ENCODE measurements around the gene MIS12. TPM values are rescaled to one million over a fixed set of nuclear protein-coding genes. Genes with fewer than 3 reads are reported as not detected.
A peak's percentile ranks its signal among the peaks of the same experiment; 100 is the strongest.

Gene MIS12
- total and polyA plus RNA-seq, 7 donors: 3.6 to 16.6 (median 12.0) TPM

GRCh38 chr17:5513628-5514027 lies 27.3 kb downstream of the MIS12 start:
- Histone ChIP-seq H3K4me1 (peaks cover 0 to 10% (median 0%) of the 10 kb centered on the region in 4 donors), H3K27ac (no peak overlapping the region), H3K9me3 (no peaks in the 10 kb centered on the region), H3K36me3 (peaks cover 0 to 18% (median 0%) of the 10 kb centered on the region in 4 donors), H3K4me3 (no peak overlapping the region), H3K27me3 (no peaks in the 10 kb centered on the region)
- DNase-seq: no peak
- 61% methylated on average over 7 of the region's 7 CpGs for WGBS, 2 donors
- TF ChIP-seq POLR2AphosphoS5 (IDR thresholded peaks at IDR 0.05) (no peak), EP300 (IDR thresholded peaks at IDR 0.05) (no peak), POLR2A (IDR thresholded peaks at IDR 0.05) (no peak), CTCF (IDR thresholded peaks at IDR 0.05) (no peak)
- intact Hi-C loops (cut with DNase I): no loop called here

DNA sequence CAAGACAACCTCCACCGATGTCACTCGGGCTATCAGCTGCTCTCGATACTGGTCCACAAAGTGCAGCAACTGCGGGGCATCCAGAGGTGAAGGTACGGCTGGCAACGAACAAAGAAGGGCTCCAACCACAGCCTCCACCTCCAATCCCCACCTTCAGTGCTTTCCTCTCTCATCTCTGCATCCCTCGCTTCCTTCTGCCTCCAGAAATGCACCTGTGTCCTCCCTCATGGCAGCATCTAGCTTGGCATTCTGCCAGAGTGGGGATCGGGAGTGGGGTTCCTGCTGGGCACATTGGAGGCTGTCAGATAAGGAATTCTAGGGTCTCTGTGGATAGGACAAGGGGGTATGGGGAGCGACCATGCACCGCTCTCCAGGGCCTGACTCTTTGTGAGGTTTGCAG lies 28.6 kb downstream of the MIS12 start:
- H3K4me1 ChIP-seq: peaks cover 0 to 10% (median 0%) of the 10 kb centered on the region in 4 donors
- no peak overlapping the region for H3K4me3 ChIP-seq
- H3K9me3 ChIP-seq: no peaks in the 10 kb centered on the region
- no peak for DNase-seq
- no peak for TF ChIP-seq EP300 (IDR thresholded peaks at IDR 0.05)
- no peak for TF ChIP-seq CTCF (IDR thresholded peaks at IDR 0.05)
- TF ChIP-seq POLR2A (IDR thresholded peaks at IDR 0.05): no peak
- no peak for TF ChIP-seq POLR2AphosphoS5 (IDR thresholded peaks at IDR 0.05)
- intact Hi-C loops (cut with DNase I): no loop called here
- H3K27me3 ChIP-seq: no peaks in the 10 kb centered on the region
- H3K27ac ChIP-seq: no peak overlapping the region
- 91 to 95% methylated on average over 10 of the region's 10 CpGs for WGBS, 2 donors
- H3K36me3 ChIP-seq: peaks cover 0 to 18% (median 0%) of the 10 kb centered on the region in 4 donors

DNA sequence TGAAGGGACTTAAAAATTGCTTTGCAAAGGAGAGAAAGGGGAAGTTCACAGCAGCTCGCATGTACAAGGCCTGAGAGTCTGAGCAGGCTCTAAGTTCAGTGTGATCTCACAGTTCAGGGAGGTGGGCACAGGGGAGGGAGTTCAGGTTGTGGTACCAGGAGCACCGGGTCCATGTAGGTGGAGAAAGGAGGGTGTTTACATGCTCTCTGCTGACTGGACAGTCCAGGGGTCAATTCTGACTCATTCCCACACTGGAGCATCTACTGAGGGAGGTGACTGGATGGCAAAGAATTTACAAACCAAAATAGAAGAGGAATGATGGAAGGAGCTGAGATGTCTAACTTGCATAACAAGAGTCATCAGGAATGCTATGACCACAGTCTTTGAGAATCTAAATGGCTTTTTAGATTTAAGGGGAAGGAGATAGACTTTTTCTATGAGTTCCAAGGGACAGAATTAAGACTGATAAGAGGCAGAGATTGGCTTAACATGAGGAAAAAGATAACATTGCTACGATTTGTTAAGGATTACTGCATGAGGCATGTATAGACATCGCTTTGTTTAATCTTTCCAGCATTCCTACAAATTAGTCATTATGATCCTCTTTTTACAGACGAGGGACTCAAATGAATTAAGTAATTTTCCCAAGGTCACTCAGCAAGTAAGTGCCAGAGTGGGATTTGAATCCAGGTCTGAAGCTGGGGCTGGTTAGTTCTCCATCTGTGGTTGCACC lies 29.9 kb downstream of the MIS12 start:
- 57 to 71% methylated on average over 5 of the region's 5 CpGs for WGBS, 2 donors
- intact Hi-C loops (cut with DNase I): no loop called here
- no peak for DNase-seq
- H3K4me1 ChIP-seq: peaks cover 0 to 10% (median 0%) of the 10 kb centered on the region in 4 donors
- peak overlapping the region in 3 of 4 donors; percentile 40 to 68 (median 59) for H3K27ac ChIP-seq
- no peaks in the 10 kb centered on the region for H3K27me3 ChIP-seq
- H3K36me3 ChIP-seq: peaks cover 0 to 24% (median 1%) of the 10 kb centered on the region in 4 donors
- no peak for TF ChIP-seq EP300 (IDR thresholded peaks at IDR 0.05)
- no peak for TF ChIP-seq CTCF (IDR thresholded peaks at IDR 0.05)
- no peak for TF ChIP-seq POLR2A (IDR thresholded peaks at IDR 0.05)
- peak in 1 of 4 donors; percentile 22 for TF ChIP-seq POLR2AphosphoS5 (IDR thresholded peaks at IDR 0.05)
- H3K9me3 ChIP-seq: no peaks in the 10 kb centered on the region
- H3K4me3 ChIP-seq: no peak overlapping the region

DNA sequence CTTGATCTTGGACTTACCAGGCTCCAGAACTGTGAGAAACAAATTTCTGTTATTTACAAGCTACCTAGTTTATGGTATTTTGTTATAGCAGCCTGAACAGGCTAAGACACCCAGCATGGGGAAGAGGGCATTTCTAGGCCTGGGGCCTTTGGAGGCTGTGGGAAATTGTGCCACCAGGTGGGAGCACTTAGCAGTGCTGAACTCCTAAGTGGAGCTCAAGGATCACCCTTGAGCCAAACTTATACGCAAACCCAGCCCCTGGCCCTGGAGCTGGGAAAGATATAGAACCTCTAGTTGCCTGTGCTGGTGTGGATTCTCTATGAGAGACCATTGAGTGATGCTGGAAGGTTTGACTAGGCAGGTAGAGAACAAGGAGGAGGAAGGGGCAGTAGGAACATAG lies 36.1 kb downstream of the MIS12 start:
- 92 to 100% methylated on average over 1 of the region's 1 CpG for WGBS, 2 donors
- Histone ChIP-seq H3K4me3 (no peak overlapping the region), H3K36me3 (peaks cover 0 to 10% (median 3%) of the 10 kb centered on the region in 4 donors), H3K27ac (no peak overlapping the region), H3K9me3 (no peaks in the 10 kb centered on the region), H3K4me1 (peaks cover 0 to 15% (median 14%) of the 10 kb centered on the region in 4 donors), H3K27me3 (no peaks in the 10 kb centered on the region)
- no peak for TF ChIP-seq POLR2AphosphoS5 (IDR thresholded peaks at IDR 0.05)
- no peak for TF ChIP-seq CTCF (IDR thresholded peaks at IDR 0.05)
- no peak for TF ChIP-seq EP300 (IDR thresholded peaks at IDR 0.05)
- TF ChIP-seq POLR2A (IDR thresholded peaks at IDR 0.05): no peak
- no peak for DNase-seq
- intact Hi-C loops (cut with DNase I): no loop called here

Data from sigmoid colon (tissue), 7 donors.